Hematopoietic multipotent progenitor cell treated with erythropoietin and hydrocortisone succinate and interleukin-3 and kit ligand, for 8 days (in vitro differentiated cells): ENCODE results near the gene OOSP4A.

Source experiments
- DNase-seq: peaks from one replicate; pipeline ENCODE4 v3.0.0-alpha.2; 2015

The OOSP4A gene

DNA sequence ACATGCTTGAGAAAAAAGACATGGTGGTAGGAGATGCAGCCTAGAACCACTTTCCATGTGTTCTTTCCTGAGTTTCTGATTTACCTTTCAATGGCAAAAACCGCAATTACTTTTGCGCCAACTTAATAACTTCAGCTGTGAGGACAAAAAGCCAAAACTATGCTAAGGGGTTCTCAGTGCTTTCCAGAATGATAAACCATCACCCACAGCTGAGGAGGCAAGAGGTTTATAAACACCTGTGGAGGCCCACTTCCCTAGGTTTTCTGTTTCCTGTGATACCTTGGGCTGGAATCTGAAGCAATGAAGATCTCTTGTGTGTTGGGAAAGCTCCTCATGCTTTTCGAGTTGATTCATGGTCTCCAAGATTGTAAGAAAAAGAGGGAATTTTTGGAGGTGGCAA, at the start of gene OOSP4A:
Gene OOSP4A, plus strand, starts transcription at position 301 of the 400 bp plus-strand sequence. Its CDS starts 0 bp downstream, at position 301.
- DNase-seq = no peak

DNA sequence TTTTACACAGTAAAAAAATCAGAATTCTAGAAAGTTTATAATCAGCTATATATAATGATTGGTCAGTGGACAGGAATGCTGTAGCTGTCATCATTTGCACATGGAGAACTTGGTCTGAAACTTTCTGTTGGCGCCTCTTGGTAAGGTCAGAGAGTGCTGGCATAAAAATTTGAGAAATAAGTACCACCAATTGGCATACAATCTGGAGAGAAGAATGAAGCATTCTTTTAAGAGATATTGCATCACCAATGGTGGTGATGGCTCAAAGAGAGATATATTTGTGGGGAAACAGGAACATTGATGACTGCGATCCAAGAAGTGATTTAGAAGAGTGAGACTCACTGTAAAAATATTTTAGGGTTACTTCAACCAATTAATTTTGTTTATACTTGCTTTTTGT, 45.4 kb upstream of the OOSP4A start:
- DNase-seq = no peak

- peak; percentile 72 for DNase-seq
Observed at GRCh38 chr11:59918987-59919589, 44.7 kb upstream of the OOSP4A start.

DNA sequence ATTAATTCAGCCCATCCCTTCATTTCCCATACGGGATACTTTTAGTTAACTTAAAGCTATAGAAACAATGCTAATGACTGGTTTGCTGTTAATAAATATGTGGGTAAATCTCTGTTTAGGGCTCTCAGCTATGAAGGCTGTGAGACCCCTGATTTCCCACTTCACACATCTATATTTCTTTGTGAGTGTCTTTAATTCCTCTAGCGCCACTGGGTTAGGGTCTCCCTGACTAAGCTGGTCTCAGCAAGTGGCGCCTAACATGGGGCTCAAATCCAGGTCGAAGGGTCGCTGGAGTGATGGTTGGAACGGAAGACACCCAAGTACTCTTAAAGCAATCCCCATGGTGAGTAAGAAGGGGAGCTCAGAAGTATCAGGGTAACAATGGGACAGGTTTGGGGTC, 40.0 kb upstream of the OOSP4A start:
- DNase-seq = no peak

DNA sequence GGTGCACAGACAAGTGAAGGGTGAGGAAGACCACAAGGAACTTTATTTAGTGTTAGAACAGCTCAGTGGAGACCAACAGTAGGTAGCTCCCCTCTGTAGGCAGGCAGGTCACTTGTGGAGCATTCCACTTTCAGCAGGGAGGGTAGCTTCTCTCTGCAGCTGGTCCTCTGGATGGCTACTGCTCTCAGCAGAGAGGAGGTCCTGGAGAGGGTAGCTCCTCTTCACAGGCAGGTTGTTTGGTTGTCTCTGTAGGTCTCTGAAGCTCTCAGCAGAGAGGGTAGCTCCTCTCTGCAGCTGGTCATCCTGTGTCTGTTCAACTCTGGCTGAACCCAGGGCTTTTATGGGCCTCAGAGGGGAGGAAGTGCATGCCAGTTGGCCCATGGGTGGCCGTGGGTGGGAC, 32.1 kb upstream of the OOSP4A start:
- DNase-seq = no peak

GRCh38 chr11:59938132-59938531, 25.7 kb upstream of the OOSP4A start, which contains the start of gene OOSP1:
Gene OOSP1 (plus strand): TSS chr11:59938432. CDS start chr11:59938455, 23 bp downstream.
- no peak for DNase-seq

GRCh38 chr11:59938718-59939117, 25.1 kb upstream of the OOSP4A start:
- DNase-seq = no peak

- DNase-seq = no peak
Observed at GRCh38 chr11:59939482-59939881, 24.4 kb upstream of the OOSP4A start.

- DNase-seq = no peak
Observed at GRCh38 chr11:59941091-59941490, 22.7 kb upstream of the OOSP4A start.

DNA sequence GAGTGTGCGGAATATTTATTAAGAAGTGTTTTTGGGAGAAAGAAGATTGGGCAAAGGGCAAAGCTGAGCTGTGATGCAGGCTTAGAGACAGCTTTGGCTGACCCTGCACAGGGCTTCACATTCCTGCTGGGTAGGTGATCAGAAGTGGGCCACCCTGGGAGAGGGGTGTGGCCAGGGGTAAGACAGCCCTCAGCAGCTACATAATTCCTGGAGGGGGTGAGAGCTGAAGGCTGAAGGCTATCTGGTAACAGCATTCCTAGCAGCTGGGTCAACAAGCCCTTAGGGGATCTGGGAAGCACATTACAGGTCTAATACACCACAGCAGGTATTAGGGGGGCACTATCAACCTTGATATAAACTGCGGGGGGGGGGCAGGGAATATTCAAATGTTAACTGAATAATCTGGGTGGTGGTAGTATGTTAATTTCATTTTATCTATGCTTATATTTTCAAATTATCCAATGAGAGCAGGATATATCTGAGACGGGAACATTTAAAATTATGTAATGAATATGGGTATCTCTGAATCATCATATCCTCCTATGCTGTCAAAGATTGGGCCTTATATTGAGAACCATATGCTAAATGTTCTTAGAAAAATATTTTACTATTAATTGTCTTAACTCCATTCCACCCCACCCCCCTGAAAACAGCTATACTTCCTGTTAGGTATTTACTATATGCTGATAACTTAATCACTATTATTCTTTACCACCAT, 19.7 kb upstream of the OOSP4A start:
- no peak for DNase-seq

DNA sequence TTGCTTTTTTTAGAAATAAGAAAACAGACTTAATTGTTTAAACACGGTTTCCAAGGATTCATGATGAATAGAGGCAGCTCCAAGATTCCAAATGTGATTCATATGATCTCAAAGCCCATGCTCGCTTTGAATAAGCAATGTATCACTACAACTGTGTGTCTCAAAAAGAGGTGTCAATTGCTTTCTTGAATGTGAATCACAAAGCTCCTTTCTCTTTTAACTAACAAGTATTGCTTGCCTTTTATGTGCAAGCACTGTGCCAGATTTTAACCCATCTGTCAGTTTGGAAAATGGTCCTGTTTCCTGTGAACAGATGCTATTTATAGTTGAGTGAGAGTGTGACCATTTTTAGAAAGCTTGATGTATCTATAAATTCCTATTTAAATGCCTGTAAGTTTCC, 19.1 kb upstream of the OOSP4A start:
- no peak for DNase-seq

DNA sequence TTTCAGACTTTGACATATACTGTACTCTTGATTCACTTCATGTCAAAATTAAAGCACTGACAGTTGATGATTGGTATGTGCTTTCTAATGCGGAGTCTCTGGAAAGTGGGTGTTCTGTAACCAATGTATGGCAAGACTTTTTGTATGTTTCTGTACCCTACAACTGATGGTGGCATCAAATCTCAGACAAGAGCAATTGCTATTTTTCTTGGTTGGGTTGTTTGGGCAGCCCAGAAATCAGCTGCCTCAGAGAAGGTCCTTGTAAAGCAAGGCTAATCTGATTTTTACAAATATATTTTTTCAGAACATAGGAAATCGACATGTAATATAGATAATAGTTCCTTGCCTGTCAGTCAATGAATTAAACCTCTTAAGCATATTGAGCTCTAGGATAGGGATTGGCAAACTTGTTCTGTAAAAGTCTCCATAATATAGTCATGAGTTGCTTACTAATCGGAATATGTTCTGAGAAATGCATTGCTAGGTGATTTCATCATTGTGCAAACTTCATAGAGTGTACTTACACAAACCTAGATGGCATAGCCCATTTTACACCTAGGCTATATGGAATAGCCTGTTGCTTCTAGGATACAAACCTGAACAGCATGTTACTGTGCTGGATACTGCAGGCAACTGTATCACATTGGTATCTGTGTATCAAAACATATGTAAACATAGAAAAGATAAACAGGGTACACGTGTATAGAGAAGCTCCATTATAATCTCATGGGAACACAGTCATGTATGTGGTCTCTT, 10.2 kb upstream of the OOSP4A start:
- no peak for DNase-seq

GRCh38 chr11:59954219-59954847, 9.5 kb upstream of the OOSP4A start:
- no peak for DNase-seq

- peak; percentile 20 for DNase-seq
Observed at GRCh38 chr11:59957094-59957493, 6.7 kb upstream of the OOSP4A start.

- peak; percentile 87 for DNase-seq
Observed at GRCh38 chr11:59960502-59961381, 3.1 kb upstream of the OOSP4A start.

DNA sequence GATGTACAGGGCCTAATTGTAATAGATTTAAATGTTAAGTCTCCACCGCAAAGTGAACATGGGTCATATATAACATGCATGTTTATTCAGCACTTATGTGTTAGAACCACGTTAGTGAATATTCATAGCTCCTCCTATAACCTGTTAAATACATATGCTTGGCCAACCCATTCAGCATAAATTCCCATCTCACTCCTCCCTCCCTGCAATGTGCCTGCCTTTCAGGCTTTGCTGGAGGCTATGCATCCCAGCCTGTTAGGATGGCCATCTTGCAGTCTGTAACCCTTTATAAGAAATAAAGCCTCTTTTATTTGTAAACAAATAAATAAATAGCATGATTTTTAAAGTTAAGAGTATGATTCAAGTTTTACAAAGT, 1.7 kb upstream of the OOSP4A start:
- no peak for DNase-seq

DNA sequence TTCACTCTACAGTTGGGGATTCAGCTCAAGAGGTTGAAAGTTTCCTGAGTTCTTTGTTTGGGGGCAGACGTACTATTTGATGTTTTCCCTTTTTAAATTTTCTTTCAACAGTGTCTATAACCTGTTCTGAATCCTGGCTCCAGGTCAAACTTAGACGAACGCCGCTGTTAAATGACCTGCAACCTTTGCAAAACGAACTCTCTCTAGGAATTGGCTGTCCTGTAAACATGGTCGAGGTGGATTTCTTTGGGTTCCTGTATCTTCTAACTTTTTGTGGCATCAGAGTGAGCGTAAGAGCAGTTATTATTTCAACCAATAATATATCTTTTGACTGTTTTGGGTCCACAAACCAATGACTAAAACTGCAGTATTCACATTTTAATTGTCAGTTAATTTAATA, 1.6 kb downstream of the OOSP4A start:
- DNase-seq = no peak

DNA sequence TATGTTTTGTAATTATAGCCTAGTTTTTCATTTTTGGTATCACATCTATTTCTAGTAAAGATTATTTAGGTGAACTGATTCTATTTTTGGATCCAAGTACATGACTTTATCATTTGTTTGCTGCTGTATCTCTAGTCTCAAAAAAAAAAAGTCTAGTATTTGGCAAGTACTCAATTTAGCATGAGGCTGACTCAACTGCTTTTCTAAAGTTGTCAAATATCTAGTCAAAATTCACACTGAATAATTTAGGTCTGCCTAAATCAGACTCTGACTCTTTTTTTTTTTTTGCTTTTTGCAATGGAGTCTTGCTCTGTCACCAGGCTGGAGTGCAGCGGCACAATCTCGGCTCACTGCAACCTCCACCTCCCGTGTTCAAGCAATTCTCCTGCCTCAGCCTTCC, 2.4 kb downstream of the OOSP4A start:
- DNase-seq = no peak

GRCh38 chr11:59967677-59968394, 4.0 kb downstream of the OOSP4A start:
- DNase-seq = peak; percentile 82

DNA sequence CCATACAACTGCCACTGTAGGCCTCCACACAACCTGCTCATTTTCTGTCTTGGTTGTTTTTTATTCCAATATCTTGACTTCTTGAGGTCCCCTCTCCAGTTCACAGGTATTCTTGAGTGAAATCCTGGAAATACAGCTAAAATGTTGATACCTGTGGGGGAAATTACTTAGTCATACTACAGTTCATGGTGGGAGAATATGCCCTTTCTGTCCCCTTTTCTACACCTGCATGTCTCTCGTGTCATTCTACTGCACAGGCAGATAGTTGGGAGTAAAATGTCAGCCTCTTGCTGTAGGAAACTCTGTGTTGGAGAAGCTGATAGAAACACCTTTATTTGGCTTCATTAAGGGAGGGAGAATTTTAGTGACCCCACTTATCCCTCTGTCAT, 4.6 kb downstream of the OOSP4A start:
- DNase-seq = peak; percentile 11

DNA sequence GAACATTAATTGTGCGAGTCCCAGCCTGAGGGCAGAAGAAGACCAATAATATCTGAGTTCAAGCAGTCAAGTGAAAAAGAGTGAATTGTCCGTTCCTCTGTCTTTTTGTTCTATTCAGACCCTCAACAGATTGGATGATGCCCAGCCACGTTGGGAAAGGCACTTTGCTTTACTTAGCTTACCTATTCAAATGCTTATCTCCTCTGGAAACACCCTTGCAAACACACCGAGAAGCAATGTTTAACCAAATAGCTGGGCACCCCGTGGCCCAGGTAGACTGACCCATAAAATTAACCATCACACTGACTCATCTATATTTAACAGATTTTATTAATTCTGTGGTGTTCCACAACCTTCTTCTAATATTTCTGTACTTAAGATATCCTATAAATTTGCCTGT, 9.3 kb downstream of the OOSP4A start:
- DNase-seq = no peak
